ENCODE results near the gene TLE7. TPM values are rescaled to one million over a fixed set of nuclear protein-coding genes. Genes with fewer than 3 reads are reported as not detected.

TLE7 gene
- polyA plus RNA-seq, 2 of the 4 experiments (the other 2 are of a cell fraction): not detected

DNA sequence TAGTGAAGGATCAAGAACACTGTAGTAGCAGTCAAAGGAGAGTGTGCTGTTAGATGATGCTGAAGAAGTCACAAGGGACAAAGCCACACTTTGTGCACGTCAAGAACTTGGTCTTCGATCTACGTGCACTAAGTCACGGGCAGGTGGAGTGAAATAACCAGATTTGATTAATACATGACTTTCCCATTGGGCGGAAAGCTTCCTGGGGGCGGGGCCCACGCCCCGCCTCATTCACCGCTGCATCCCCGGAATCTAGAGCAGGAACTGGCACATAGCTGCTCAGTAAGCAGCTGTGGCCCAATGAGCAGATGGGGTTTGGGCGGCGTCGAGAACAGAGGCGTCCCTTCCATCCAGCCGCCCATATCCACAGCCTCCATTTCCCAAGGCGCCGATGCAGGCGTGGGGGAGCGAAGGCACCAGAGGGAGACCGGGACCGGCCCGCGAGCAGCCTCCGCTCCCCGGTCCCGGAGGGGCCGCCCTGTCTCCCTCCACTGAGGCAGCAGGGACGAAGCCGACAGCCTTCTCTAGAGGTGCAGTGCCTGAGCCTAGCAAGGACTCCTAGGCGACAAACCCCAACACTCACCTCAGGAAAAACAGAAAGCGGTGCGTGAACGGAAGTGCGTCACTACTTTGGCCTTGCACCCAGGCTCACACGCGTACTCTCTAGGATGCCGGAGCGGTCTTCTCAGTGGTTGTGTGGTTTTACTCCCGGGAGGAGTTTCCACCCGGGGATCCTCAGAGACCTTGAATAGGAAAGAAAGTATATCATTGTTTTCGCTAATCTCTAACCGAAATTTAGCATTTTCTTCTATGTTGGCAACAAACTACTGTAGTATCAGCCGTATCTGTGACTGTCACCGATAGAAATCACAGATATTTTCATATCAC is 42.4 kb upstream of the TLE7 start (continued):
- TF ChIP-seq EHMT2 (IDR thresholded peaks at IDR 0.05; ENCODE audit: low read depth): no peak; the same call in 1 of the 2 replicates
- no peak for TF ChIP-seq JUNB (IDR thresholded peaks at IDR 0.05)
- no peak for TF ChIP-seq CHD4 (IDR thresholded peaks at IDR 0.05; ENCODE audit: borderline replicate concordance)
- TF ChIP-seq RNF2 (IDR thresholded peaks at IDR 0.05; ENCODE audit: borderline replicate concordance, low read depth): no peak
- TF ChIP-seq, protein P1, sequence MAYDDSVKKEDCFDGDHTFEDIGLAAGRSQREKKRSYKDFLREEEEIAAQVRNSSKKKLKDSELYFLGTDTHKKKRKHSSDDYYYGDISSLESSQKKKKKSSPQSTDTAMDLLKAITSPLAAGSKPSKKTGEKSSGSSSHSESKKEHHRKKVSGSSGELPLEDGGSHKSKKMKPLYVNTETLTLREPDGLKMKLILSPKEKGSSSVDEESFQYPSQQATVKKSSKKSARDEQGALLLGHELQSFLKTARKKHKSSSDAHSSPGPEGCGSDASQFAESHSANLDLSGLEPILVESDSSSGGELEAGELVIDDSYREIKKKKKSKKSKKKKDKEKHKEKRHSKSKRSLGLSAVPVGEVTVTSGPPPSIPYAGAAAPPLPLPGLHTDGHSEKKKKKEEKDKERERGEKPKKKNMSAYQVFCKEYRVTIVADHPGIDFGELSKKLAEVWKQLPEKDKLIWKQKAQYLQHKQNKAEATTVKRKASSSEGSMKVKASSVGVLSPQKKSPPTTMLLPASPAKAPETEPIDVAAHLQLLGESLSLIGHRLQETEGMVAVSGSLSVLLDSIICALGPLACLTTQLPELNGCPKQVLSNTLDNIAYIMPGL (CRISPR knock-in tag; IDR thresholded peaks at IDR 0.05; ENCODE audit: borderline replicate concordance): no peak
- TF ChIP-seq CHD2 (IDR thresholded peaks at IDR 0.05; ENCODE audit: low read length, partially characterized antibody): no peak
- TF ChIP-seq, protein P2, sequence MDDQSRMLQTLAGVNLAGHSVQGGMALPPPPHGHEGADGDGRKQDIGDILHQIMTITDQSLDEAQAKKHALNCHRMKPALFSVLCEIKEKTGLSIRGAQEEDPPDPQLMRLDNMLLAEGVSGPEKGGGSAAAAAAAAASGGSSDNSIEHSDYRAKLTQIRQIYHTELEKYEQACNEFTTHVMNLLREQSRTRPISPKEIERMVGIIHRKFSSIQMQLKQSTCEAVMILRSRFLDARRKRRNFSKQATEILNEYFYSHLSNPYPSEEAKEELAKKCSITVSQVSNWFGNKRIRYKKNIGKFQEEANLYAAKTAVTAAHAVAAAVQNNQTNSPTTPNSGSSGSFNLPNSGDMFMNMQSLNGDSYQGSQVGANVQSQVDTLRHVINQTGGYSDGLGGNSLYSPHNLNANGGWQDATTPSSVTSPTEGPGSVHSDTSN (IDR thresholded peaks at IDR 0.05): no peak
- no peak for TF ChIP-seq RCOR1 (IDR thresholded peaks at IDR 0.05; ENCODE audit: low read depth, low read length)
- no peak for TF ChIP-seq RAD21 (conservative IDR thresholded peaks at IDR 0.05 in 1 of 2, IDR thresholded peaks at IDR 0.05 in 1 of 2)
- TF ChIP-seq, protein P3, sequence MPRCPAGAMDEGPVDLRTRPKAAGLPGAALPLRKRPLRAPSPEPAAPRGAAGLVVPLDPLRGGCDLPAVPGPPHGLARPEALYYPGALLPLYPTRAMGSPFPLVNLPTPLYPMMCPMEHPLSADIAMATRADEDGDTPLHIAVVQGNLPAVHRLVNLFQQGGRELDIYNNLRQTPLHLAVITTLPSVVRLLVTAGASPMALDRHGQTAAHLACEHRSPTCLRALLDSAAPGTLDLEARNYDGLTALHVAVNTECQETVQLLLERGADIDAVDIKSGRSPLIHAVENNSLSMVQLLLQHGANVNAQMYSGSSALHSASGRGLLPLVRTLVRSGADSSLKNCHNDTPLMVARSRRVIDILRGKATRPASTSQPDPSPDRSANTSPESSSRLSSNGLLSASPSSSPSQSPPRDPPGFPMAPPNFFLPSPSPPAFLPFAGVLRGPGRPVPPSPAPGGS (IDR thresholded peaks at IDR 0.05): peak; percentile 78; the same call in 2 of the 3 replicates
- TF ChIP-seq MAFK (IDR thresholded peaks at IDR 0.05; ENCODE audit: partially characterized antibody): no peak
- TF ChIP-seq, protein P4, sequence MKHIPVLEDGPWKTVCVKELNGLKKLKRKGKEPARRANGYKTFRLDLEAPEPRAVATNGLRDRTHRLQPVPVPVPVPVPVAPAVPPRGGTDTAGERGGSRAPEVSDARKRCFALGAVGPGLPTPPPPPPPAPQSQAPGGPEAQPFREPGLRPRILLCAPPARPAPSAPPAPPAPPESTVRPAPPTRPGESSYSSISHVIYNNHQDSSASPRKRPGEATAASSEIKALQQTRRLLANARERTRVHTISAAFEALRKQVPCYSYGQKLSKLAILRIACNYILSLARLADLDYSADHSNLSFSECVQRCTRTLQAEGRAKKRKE (CRISPR knock-in tag; IDR thresholded peaks at IDR 0.05; ENCODE audit: low read depth): no peak
- TF ChIP-seq GATA3 (IDR thresholded peaks at IDR 0.05; ENCODE audit: borderline replicate concordance): peak; percentile 39; the same call in 1 of the 2 replicates
- no peak for TF ChIP-seq ZC3H11A (IDR thresholded peaks at IDR 0.05)
- no peak for TF ChIP-seq HOXB5 (CRISPR knock-in tag; IDR thresholded peaks at IDR 0.05)
- TF ChIP-seq, protein P5, sequence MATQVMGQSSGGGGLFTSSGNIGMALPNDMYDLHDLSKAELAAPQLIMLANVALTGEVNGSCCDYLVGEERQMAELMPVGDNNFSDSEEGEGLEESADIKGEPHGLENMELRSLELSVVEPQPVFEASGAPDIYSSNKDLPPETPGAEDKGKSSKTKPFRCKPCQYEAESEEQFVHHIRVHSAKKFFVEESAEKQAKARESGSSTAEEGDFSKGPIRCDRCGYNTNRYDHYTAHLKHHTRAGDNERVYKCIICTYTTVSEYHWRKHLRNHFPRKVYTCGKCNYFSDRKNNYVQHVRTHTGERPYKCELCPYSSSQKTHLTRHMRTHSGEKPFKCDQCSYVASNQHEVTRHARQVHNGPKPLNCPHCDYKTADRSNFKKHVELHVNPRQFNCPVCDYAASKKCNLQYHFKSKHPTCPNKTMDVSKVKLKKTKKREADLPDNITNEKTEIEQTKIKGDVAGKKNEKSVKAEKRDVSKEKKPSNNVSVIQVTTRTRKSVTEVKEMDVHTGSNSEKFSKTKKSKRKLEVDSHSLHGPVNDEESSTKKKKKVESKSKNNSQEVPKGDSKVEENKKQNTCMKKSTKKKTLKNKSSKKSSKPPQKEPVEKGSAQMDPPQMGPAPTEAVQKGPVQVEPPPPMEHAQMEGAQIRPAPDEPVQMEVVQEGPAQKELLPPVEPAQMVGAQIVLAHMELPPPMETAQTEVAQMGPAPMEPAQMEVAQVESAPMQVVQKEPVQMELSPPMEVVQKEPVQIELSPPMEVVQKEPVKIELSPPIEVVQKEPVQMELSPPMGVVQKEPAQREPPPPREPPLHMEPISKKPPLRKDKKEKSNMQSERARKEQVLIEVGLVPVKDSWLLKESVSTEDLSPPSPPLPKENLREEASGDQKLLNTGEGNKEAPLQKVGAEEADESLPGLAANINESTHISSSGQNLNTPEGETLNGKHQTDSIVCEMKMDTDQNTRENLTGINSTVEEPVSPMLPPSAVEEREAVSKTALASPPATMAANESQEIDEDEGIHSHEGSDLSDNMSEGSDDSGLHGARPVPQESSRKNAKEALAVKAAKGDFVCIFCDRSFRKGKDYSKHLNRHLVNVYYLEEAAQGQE (IDR thresholded peaks at IDR 0.05): no peak
- no peak for TF ChIP-seq NPAS2 (CRISPR knock-in tag; IDR thresholded peaks at IDR 0.05; ENCODE audit: borderline replicate concordance)
- TF ChIP-seq, protein P6, sequence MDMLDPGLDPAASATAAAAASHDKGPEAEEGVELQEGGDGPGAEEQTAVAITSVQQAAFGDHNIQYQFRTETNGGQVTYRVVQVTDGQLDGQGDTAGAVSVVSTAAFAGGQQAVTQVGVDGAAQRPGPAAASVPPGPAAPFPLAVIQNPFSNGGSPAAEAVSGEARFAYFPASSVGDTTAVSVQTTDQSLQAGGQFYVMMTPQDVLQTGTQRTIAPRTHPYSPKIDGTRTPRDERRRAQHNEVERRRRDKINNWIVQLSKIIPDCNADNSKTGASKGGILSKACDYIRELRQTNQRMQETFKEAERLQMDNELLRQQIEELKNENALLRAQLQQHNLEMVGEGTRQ (IDR thresholded peaks at IDR 0.05): no peak
- no peak for TF ChIP-seq CBX2 (IDR thresholded peaks at IDR 0.05; ENCODE audit: borderline replicate concordance, low read depth)
- TF ChIP-seq JUN (IDR thresholded peaks at IDR 0.05): peak in 1 of 2 experiments; percentile 85; a peak in 4 of 5 replicates
- TF ChIP-seq ZNF302 (CRISPR knock-in tag; IDR thresholded peaks at IDR 0.05): no peak
- no peak for TF ChIP-seq MAZ (IDR thresholded peaks at IDR 0.05; ENCODE audit: borderline replicate concordance, low read depth, low read length)
- no peak for TF ChIP-seq KDM5A (IDR thresholded peaks at IDR 0.05)
- TF ChIP-seq, protein P7, sequence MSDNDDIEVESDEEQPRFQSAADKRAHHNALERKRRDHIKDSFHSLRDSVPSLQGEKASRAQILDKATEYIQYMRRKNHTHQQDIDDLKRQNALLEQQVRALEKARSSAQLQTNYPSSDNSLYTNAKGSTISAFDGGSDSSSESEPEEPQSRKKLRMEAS (IDR thresholded peaks at IDR 0.05): peak; percentile 81
- no peak for TF ChIP-seq ESRRA (IDR thresholded peaks at IDR 0.05; ENCODE audit: borderline replicate concordance, low read length)

All from A549 (cell line).